PFSK-1 (cell line): ENCODE data around the gene KRTAP4-4.
"Not testable (repeated sequence)": the region's sequence is repeated elsewhere in the genome, so short reads cannot be mapped to it uniquely, and the experiment has no call there.

Source experiments
- FOXP2 ChIP-seq: optimal IDR thresholded peaks from 2 replicates; pipeline ENCODE3; 2011; ENCODE audit warnings: borderline replicate concordance, control low read depth, inconsistent platforms; ENCODE audit not compliant: insufficient read depth; ENCODE audit errors: extremely low read length, extremely low read depth
- POLR2AphosphoS5 ChIP-seq: IDR thresholded peaks from 2 replicates; pipeline ENCODE4 v1.6.1; 2012; ENCODE audit warnings: low read depth, mild to moderate bottlenecking, control low read depth, low read length, moderate library complexity
- REST ChIP-seq, 2 experiments: IDR thresholded peaks; 2 replicates each; pipeline versions ENCODE4 v1.6.1 to v1.8.0; 2011 to 2012; ENCODE audit warnings: low read depth in 2 of 2, low read length in 2 of 2, control low read depth in 1 of 2, inconsistent platforms in 1 of 2, mild to moderate bottlenecking in 1 of 2, moderate library complexity in 1 of 2; ENCODE audit not compliant: insufficient read depth in 1 of 2
- SIN3A ChIP-seq: IDR thresholded peaks from 2 replicates; pipeline ENCODE4 v1.6.1; 2012; ENCODE audit warnings: mild to moderate bottlenecking, low read length, moderate library complexity, borderline replicate concordance; ENCODE audit not compliant: insufficient read depth
- TAF1 ChIP-seq: IDR thresholded peaks from 2 replicates; pipeline ENCODE4 v1.6.1; 2012; ENCODE audit warnings: low read length, control low read depth, borderline replicate concordance; ENCODE audit not compliant: insufficient read depth

Gene KRTAP4-4

GRCh38 chr17:41126412-41126811, 34.1 kb downstream of the KRTAP4-4 start:
- TF ChIP-seq REST (IDR thresholded peaks at IDR 0.05; ENCODE audit: insufficient read depth in 1 of 2, low read depth in 2 of 2, low read length in 2 of 2): no peak
- no peak for TF ChIP-seq FOXP2
- no peak for TF ChIP-seq POLR2AphosphoS5
- no peak for TF ChIP-seq SIN3A
- no peak for TF ChIP-seq TAF1

GRCh38 chr17:41125064-41125463, 35.5 kb downstream of the KRTAP4-4 start:
- TF ChIP-seq SIN3A: no peak
- no peak for TF ChIP-seq FOXP2
- no peak for TF ChIP-seq POLR2AphosphoS5
- no peak for TF ChIP-seq REST (IDR thresholded peaks at IDR 0.05; ENCODE audit: insufficient read depth in 1 of 2, low read depth in 2 of 2, low read length in 2 of 2)
- TF ChIP-seq TAF1: no peak

- not testable (repeated sequence) for TF ChIP-seq SIN3A, POLR2AphosphoS5, TAF1
Measured at GRCh38 chr17:41123991-41124371, 36.6 kb downstream of the KRTAP4-4 start, which contains the start of gene KRTAP4-12. Gene KRTAP4-12 (minus strand): TSS chr17:41124182. CDS start chr17:41124122, 60 bp downstream.

- TF ChIP-seq FOXP2: no peak
- no peak for TF ChIP-seq SIN3A
- TF ChIP-seq POLR2AphosphoS5: no peak
- TF ChIP-seq TAF1: no peak
- no peak for TF ChIP-seq REST (IDR thresholded peaks at IDR 0.05; ENCODE audit: insufficient read depth in 1 of 2, low read depth in 2 of 2, low read length in 2 of 2)
Measured at GRCh38 chr17:41121742-41122141, 38.8 kb downstream of the KRTAP4-4 start.

- TF ChIP-seq SIN3A (no peak), REST (IDR thresholded peaks at IDR 0.05; ENCODE audit: insufficient read depth in 1 of 2, low read depth in 2 of 2, low read length in 2 of 2) (no peak), TAF1 (no peak), FOXP2 (no peak), POLR2AphosphoS5 (no peak)
Measured at GRCh38 chr17:41118721-41119120, 41.8 kb downstream of the KRTAP4-4 start.
